HG02852 (cell line): ENCODE data around the gene GJA8.
"Not testable (repeated sequence)": the region's sequence is repeated elsewhere in the genome, so short reads cannot be mapped to it uniquely, and the experiment has no call there.

Experiments used
- ATAC-seq: cut with Tn5 transposase; IDR thresholded peaks from one replicate; pipeline ENCODE4 v1.9.1; 2021; ENCODE audit warnings: mild to moderate bottlenecking, moderate library complexity; ENCODE audit not compliant: unreplicated experiment

GJA8 gene

GRCh38 chr1:147927215-147927614 is 24.6 kb downstream of the GJA8 start:
- not testable (repeated sequence) for ATAC-seq

GRCh38 chr1:147927689-147928088 is 25.1 kb downstream of the GJA8 start:
- ATAC-seq, result not testable (repeated sequence)

GRCh38 chr1:147928236-147929132 is 25.9 kb downstream of the GJA8 start, which contains the start of gene GPR89B:
GPR89B (plus strand) TSS chr1:147928420; CDS start chr1:147928537, 117 bp downstream.
- peak; percentile 97 for ATAC-seq

- not testable (repeated sequence) for ATAC-seq
These were observed 28.5 kb downstream of the GJA8 start for GRCh38 chr1:147931137-147931536.

- ATAC-seq, result not testable (repeated sequence)
These were observed 32.7 kb downstream of the GJA8 start for GRCh38 chr1:147935296-147935695.

- not testable (repeated sequence) for ATAC-seq
These were observed 37.9 kb downstream of the GJA8 start for GRCh38 chr1:147940456-147940855.

GRCh38 chr1:147942563-147942962 is 40.0 kb downstream of the GJA8 start:
- not testable (repeated sequence) for ATAC-seq

- ATAC-seq, result not testable (repeated sequence)
These were observed 46.9 kb downstream of the GJA8 start for GRCh38 chr1:147949517-147949916.
